UCSD-AML1 (cell line): ENCODE measurements around the gene MPC1L.
"Not testable (repeated sequence)": the region's sequence is repeated elsewhere in the genome, so short reads cannot be mapped to it uniquely, and the experiment has no call there.

Experiments used
- DNase-seq: peaks from one replicate; lab custom pipeline; 2025; ENCODE audit not compliant: unreplicated experiment; lab: John Stamatoyannopoulos, UW

MPC1L gene

DNA sequence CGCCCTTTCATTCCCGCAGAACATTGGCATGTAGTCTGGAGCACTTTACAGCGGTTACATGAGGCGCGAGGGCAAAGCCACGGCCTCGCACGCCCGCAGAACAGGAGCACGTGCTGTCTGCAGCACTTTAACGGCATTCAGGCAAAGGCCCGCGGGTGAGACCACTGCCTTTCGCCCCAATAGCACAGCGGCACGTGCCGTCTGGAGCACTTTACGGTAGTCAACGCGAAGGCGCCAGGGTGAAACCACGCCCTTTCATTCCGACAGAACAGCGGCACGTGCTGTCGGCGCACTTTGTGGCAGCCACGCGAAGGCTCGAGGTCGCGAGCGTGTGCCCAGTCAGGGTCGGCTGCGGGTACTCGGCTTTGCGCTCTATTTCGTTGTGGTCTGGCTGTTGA, at the start of gene MPC1L:
Gene MPC1L (plus strand): TSS at position 290 of the 398 bp plus-strand sequence. CDS start 138 bp downstream, outside the sequence.
- DNase-seq = no peak

DNA sequence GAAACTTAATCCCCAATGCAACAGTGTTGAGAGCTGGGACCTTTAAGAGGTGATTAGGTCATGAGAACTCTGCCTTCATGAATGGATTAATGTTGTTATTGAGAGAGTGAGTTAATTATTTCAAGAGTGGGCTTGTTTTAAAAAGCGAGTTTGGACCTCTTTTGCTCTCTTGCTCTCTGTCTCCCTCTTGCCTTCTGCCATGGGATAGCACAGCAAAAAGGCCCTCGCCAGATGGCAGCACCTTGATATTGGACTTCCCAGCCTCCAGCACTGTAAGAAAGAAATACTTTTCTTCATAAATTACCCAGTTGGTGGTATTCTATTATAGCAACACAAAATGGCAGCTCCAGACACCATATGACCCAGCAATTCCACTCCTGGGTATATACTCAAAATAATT, 49.5 kb upstream of the MPC1L start:
- DNase-seq = no peak

DNA sequence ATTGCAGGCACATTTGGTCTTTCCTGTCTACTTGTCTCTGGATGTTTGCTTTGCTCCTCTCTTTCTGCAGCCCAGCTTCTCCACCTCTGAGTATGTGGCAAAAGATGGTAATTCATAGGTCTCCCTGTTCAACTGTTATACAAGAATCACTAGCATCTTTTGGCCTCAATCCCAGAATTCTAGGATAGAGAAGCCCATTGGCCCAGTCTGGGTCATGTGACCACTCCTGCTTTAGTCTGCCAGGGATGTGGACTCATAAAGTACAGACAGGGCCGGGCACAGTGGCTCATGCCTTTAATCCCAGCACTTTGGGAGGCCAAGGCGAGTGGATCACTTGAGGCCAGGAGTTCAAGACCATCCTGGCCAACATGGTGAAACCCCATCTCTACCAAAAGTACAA, 47.8 kb upstream of the MPC1L start:
- not testable (repeated sequence) for DNase-seq

DNA sequence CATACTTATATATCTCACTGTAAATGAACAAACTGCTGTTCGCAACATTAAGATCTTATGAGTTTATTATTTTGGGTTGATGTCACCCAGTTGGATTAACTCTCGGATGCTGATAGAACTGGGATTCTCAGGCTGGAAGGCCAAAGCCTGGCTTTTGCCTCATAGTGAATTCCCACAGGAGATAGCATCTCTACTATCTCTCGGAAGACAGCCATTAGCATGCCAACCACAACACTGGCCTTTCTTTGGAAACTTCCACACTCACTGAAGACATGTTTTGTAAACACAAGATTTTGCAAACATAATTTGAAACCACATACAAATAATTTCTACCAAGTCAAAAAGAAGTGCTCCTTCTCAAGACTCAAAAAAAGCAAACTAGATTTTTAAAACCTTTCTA, 46.9 kb upstream of the MPC1L start:
- no peak for DNase-seq

DNA sequence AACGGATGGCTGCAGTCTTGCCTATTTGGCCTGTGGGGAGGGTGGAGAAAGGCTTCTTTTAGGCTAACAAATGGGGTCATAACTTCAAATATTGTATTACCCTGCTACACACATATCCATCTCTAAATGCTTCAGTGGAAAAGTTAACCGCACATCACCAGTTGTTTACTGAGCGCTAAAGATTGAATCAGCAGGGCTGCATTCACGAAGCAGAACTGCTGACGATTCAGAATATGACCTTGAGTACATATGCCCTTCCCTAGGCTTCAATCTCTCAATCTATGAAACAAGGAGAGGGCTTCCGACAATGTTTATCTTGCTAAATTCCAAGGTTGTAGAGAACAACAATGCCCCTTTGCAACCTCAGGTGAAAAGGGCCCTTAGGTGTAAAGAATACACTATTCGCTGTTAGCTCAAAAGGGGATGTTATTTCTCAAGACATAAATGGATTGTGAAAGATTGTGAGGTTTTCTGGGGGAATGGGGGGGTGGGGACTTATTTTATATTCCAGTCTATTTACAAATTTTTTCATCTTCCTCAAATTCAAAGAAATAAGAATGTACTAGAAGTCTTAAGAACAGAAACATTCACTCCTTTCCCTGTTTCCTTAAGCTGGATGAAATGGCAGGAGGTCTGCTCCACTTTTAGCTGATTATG, 45.1 kb upstream of the MPC1L start:
- DNase-seq = no peak

DNA sequence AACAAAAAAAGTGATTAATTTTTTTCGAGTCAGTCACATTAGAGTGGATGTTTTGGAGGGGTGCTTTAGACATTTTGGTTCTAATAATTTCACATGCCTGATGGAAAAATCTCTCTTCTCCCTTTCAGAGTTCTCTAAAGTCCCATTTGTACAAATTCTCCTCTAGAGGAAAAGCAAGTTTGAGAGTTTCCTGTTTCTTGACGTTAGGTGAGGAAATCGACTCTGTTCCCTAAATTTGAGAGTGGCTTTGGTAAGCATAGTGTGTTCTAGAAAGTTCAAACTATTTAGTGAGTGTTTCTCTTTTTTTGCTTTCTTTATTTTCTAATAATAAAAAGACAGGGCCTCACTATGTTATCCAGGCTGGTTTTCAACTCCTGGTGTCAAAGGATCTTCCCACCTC, 44.1 kb upstream of the MPC1L start:
- no peak for DNase-seq

DNA sequence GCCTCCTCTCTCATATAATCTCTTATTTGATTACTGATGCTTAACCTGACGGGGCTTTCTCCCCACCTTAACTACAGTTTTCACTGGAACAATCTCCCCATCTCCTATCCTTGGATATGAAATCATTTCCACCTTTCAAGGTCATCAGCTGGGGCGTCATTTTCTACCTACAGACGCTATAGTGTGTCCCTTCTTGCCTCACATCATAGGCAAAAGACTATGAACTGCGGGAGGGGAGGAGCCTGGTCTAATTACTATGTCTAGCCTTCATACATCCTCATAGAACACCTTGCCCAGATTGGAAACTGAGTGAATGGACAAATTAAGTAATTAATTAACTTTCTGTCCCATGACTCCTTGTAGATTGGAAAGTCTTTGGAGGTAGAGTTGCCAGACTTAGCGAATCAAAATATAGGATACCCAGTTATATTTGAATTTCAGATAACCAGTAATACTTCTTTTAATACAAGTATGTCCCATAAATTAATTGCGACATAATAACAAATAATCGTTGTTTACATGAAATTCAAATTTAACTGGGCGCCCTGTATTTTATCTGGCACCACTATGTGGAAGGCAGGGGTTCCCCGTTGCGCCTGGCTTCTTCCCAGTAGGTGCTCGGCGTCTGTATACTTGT, 43.2 kb upstream of the MPC1L start:
- DNase-seq = no peak

DNA sequence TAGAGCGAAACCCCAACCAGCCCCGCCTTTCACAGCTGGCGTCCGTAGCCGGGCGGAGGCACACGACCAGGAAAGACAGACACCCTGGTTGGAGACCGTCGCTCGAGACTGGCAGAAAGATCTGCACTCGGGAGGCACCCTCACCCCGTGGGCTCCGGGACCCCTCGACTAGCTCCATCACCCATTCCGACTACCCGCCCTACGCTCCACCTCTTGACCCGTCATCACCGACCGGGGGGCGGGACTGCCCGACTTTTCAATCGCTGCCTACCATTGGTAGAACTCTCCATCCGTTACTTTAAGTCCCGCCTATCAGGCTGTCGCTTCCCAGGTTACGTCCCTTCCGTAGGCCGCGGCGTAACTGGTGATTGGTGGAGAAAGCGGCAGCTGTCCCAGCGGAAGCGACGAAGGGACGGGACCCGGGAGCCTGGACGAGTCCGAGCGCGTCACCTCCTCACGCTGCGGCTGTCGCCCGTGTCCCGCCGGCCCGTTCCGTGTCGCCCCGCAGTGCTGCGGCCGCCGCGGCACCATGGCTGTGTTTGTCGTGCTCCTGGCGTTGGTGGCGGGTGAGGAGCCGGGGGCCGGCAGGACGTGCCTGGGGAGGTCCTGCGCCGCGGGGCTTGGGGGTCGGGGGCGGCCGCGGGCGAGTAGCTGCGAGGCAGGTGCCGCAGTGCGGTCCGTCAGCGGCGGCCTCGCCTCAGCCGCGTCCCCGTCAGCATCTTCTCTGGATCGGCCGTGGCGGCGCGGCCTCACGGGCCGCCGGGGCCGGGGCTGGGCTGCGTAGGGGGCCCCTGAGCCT, 42.5 kb upstream of the MPC1L start, which contains the start of gene ATP6AP2:
Gene ATP6AP2 (plus strand): TSS at position 434 of the 799 bp plus-strand sequence. CDS start 96 bp downstream, at position 530.
- DNase-seq = peak; percentile 88

DNA sequence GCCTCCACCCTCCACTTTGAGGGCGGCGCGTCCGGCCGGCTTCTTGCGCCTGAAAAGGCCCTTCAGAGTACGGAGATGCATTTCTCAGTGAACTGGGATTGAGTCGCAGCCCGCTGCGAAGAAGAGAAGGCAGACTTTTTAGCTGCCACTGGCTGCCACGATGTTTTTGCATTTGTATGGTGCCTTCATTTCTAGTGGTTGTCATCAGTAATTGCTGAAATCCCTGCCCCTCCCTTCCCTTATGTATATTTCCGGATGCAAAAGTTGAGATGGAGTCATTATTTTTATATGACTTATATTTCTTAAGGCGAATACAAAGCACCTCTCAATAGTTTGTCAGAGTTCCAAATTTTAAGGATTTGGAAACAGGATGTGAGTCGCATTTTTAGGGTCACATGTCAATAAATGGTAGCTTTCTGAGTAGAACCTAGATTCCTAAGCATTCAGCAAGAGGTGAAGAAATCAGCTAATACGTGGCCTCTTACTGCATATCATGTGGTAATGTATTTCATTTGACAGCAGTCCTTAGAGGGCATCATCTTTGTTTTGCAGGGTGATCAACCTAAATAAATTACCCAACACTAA, 41.8 kb upstream of the MPC1L start:
- peak; percentile 30 for DNase-seq

DNA sequence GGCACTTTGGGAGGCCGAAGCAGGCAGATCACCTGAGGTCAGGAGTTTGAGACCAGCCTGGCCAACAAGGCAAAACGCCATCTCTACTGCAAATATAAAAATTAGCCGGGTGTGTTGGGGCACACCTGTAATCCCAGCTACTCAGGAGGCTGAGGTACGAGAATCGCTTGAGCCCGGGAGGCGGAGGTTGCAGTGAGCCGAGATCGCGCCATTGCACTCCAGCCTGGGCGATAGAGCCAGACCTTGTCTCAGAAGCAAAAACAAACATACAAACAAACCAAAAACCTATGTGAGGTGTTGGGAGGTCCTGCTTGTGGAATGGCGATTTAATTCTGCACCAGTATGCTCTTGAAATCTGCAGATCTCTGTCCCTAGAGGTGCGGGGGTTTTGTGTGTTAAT, 41.0 kb upstream of the MPC1L start:
- DNase-seq = not testable (repeated sequence)

DNA sequence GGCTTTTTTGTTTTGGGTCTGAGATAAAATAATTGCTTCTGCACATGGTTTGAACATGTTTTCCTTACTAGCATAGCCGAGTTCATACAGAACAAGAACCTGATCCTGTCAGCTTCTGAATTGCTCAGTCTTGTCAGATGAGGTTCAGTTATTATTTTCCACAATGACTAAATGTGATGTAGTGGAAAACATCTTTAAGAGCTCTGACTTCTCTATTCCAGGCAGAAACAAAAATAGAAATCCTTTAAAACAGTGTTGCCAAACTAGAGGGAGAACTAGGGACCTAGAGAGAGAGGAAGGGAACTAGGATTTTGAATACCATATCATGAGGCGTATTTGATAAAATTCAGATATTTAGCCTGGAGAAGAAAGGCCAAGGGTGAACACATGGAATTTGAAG, 40.4 kb upstream of the MPC1L start:
- DNase-seq = no peak

DNA sequence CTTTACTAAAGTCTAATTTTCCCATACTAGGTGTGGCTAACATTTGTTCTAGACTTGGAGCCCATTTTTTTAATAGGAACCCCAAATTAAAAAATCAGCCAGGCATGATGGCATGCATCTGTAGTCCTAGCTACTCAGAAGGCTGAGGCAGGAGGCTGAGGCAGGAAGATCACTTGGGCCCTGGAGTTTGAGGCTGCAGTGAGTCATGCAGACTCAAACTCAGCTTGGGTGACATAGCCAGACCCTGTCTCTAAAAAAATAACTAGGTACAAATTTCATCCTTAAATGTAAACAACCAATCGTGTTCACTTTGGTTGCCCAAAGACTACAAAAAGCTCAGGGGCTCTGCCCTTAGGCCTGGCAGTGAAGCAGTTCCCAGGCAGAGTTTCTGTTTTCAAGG, 35.6 kb upstream of the MPC1L start:
- DNase-seq = not testable (repeated sequence)

DNA sequence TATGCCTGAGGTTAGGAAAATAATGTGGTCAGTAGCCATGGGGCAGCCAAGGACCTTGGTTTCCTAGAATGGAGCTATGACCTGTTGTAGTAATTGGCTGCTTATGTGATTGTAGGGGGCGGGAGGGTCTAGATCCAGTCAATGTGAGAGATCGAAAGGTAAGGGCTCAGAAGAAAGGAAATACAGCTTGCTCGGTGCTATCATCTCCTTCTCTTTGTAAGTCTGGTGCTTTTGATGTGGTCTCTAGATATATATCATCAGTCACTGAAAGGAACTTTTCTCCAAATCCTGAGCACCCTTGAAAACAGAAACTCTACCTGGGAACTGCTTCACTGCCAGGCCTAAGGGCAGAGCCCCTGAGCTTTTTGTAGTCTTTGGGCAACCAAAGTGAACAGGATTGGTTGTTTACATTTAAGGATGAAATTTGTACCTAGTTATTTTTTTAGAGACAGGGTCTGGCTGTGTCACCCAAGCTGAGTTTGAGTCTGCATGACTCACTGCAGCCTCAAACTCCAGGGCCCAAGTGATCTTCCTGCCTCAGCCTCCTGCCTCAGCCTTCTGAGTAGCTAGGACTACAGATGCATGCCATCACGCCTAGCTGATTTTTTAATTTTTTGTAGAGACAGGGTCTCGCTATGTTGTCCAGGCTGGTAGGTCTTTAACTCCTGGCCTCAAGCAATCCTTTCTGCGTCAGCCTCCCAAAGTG, 33.5 kb upstream of the MPC1L start:
- not testable (repeated sequence) for DNase-seq

DNA sequence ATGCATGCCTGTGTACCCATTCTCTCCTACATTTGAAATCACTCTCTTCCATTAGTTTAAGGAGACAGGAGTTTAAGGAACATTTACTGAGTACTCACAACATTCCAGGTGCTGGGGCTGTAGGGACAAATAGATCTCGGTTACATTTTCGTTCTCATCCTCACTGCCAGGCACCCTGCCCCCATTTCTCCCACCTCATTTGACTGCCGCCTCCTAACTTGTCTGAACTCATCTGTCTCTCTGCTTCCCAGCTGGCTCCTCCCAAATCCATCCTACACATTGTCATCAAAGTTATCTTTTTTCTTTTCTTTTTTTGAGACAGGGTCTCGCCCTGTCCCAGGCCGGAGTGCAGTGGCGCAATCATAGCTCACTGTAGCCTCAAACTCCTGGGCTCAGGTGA, 19.8 kb upstream of the MPC1L start:
- no peak for DNase-seq

DNA sequence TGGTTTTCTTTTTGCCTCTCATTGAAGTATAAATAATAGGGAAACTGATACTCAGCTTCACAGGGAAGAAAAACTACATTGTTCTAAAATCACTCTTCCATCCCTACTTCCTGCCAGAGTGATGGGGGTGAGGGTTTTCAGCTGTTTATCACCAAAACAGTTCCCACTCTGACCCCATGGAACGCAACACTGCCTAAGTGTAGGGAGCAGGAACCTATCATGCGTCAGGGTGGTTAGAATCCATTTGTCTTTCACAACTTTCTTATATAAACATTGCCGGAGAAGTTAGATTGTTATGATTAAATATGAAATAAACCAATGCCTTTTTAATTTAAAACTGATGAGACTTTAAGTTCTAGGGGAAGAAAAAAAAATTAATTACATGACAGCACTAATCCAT, 15.8 kb upstream of the MPC1L start:
- DNase-seq = no peak

DNA sequence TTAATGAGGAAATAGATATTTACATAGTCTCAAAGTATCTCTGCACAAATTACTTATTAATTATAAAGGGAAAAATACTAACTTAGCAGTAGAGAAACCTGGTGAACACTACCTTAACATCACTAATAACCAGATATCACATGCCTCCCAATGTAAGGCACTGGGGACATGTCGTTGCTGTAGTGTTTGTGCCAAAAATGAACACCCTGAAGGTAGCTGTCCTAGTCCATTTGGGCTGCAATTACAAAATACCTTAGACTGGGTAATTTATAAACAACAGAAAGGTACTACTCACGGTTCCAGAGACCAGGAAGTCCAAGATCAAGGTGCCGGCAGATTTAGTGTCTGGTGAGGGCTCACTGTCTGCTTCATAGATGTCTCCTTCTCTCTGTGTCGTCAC, 10.7 kb upstream of the MPC1L start:
- no peak for DNase-seq

DNA sequence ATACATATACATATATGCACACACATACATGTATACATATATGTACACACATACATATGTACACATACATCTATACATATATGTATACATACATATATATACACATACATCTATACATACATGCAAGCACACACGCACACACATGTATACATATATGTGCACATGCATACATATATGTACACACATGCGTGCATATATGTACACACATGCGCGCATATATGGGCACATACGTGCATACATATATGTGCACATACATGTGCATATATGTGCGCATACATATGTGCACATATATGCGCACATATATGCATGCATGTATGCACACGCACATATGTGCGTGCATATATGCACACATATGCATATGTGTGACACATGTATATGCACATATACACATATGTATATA, 7.3 kb upstream of the MPC1L start:
- DNase-seq = no peak

DNA sequence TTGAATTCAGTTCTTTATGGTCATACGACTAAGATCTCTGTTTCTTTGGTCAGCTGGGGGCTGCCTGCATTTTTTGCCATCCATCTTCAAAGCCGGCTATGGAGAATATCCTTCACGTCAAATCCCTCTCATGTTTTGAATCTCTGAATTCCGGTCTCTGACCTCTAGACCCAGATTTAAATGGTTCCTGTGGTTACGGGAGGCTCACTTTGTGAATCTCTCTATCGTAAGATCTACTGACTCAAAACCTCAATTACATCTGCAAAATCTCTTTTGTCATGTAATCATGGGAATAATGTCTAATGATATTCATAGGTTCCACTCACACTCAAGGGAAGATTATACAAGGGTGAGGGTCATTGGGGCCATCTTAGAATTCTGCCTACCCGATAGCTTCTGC, 5.7 kb upstream of the MPC1L start:
- no peak for DNase-seq

DNA sequence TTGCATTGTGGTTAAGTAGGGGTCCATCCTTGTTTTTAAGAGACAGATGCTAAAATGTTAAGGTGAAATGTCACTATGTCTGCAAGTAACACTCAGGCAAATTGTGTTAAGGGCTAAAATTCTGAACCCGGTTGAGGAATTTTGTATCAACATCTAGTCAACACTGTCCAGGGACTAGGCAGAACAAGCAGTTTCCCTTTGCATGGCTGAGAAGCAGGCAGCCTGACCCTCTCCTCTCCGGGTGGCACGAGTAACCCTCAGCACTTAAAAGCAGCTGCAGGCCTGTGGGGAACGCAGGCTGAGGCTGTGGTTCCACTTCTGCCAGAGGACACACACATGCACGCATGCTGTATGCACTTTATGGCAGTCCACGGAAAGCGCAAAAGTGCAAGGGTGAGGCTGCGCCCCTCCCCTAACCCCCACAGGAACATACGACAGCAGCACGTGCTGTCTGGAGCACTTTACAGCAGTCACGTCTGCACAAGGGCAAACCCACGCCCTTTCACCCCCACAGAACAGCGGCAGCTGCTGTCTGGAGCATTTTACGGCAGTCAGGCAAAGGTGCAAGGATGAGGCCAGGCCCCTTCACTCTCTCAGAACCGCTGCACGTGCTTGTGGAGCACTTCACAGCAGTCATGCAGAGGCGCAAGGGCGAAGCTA, 619 bp upstream of the MPC1L start:
- no peak for DNase-seq

DNA sequence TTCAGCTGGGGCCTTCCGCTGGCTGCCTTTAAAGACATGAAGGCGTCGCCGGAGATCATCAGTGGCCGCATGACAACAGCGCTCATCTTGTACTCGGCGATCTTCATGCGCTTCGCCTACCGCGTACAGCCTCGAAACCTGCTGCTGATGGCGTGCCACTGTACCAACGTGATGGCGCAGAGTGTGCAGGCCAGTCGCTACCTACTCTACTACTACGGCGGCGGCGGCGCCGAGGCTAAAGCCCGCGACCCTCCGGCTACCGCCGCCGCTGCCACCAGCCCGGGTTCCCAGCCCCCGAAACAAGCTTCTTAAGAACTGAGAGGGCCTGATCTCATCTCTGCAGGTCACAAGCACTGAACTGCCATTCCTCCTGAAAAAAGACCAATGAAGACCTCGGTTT, 437 bp downstream of the MPC1L start:
- DNase-seq = no peak

DNA sequence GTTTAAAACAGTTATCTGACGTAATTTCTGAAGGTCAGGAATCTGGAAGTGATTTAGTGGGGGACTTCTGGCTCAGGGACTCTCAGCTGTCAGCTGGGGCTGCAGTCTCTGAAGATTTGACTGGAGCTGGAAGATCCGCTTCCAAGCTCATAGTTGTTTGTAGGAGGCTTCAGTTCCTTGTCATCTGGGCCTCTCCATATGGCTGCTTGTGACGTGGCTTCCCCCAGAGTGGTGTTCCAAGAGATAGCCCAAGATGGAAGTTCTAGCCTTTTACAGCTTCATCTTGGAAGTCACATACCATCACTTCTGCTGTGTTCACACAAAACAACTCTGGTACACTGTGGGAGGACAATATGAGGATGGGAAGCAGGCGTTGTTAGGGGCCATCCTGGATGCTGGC, 2.1 kb downstream of the MPC1L start:
- no peak for DNase-seq
